ENCODE results near the gene SLC6A18.

Gene SLC6A18, protein sequence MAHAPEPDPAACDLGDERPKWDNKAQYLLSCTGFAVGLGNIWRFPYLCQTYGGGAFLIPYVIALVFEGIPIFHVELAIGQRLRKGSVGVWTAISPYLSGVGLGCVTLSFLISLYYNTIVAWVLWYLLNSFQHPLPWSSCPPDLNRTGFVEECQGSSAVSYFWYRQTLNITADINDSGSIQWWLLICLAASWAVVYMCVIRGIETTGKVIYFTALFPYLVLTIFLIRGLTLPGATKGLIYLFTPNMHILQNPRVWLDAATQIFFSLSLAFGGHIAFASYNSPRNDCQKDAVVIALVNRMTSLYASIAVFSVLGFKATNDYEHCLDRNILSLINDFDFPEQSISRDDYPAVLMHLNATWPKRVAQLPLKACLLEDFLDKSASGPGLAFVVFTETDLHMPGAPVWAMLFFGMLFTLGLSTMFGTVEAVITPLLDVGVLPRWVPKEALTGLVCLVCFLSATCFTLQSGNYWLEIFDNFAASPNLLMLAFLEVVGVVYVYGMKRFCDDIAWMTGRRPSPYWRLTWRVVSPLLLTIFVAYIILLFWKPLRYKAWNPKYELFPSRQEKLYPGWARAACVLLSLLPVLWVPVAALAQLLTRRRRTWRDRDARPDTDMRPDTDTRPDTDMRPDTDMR

DNA sequence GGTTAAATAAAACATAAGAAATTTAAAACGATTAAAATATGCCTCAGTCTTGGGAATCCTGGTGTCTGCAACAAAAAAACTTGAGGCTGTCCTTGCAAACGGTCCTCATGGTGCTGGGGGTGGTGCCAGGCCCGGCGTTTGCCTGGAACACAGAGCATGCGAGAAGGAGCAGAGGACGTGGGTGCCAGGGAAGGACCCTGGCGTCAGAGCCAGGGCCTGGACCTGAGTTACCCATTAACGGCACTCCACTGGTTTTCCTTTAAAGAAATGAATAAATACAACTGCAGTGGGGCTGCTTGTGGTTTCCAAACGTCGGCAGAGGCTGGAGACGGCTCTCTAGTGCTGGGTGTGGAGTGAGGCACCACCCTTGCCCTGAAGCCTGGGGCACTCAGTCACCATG lies at the start of gene SLC6A18:
Gene SLC6A18, plus strand, starts transcription at position 301 of the 400 bp plus-strand sequence. Its CDS starts 97 bp downstream, at position 398.
- DNase-seq = no peak

DNA sequence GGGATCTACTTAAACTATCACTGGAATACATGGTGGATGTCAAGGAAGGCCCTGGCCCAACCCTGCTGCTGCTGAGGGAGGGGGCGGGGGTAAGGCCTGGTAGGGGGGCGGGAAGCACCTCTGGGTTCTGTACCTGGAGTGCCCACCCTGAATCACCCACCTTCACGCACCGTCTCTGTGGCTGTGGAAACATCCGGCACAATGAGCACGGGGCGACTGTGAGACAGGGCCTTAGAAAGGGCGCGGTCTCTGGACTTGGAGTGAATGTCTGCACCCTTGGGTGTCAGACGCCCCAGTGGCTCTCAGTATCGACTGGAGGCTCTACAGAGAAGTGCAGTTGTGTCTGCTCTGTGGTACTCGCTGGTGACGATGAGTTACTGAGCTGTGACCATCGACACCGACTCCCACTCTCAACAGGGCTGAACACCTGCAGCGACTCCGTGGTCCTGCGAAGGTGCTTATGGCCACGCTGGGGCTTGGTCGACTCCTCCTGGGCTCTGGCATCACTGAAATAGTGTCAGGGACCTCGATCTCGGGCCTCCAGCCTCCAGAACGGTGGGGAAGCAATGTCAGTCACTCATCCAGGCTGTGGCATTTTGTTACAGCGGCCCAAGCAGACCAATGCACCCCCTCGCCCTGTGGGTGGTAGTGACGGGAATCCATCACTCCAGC lies 49.2 kb upstream of the SLC6A18 start:
- no peak for DNase-seq

DNA sequence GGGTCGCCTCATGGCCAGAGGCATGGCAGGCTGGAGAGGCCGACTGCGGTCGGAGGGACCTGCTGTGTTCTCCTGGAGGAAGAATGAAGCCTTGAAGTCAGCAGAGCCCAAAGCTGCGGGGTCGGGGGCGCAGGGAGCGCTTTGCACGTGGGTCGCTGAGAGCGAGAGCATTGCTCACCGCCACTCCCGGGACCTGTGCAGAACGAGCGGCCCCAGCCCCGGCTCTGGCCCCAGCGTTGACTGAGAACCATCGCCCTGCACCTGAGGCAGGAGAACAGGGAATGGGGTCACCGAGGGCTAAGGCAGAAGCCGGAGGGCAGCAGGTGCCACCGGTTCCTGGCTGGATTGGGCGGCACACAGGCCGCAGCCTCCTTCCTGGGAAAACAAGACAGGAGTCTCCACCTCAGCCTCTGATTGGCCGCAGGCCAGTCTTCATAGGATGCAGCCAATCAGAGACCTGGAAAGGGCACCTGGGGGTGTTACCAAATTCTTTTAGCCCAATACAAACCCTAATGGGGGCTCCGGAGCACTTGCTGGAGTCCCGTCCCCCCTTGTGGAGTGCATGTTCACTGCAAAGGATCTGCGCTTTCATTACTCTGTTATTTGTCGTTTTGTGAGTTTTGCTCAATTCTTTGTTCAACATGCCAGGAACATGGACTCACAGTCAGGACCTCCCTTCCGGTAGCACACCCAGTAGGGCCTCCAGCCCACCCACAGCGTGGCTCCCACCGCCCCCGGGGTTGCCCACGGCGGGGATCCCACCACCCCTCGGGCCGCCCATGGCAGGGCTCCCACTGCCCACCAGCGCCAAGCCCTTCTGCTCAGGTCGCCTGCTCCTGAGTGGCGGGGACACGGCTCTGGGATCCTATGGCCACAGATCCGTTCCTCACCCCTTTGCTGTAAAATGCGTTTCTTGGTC lies 48.4 kb upstream of the SLC6A18 start:
- no peak for DNase-seq

DNA sequence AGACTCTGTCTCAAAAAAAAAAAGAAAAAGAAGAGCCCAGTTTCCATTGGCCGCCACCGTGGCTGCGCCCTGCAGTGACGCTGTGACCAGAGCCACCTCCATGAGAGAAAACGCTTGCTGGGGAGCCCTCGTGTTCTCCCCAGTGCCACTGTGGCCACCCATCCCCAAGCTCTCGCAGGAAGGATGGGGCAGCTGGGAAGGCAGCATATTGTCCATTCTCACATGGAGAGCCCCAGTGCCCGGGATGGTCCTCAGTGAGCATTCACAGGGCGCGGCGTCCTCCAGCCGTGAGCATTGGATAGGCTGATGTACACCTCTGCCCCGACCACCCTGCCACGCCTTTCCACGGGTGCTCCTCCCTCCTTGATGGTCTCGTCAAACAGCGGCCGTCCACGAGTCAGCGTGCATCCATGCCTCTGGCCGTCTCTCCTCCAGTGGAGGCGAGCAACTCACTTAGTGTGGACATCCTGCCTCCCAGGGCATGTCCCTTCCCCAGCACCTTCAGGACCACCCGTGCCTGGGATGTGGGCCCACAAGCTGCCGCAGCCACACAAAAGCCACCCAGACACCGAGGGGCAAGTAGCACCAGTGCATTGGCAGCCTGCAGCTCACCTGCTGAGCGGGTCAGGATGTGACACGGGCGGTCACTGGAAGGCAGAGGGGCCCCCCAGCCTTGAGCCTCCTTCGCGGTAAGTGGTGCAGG lies 47.2 kb upstream of the SLC6A18 start:
- DNase-seq = no peak

DNA sequence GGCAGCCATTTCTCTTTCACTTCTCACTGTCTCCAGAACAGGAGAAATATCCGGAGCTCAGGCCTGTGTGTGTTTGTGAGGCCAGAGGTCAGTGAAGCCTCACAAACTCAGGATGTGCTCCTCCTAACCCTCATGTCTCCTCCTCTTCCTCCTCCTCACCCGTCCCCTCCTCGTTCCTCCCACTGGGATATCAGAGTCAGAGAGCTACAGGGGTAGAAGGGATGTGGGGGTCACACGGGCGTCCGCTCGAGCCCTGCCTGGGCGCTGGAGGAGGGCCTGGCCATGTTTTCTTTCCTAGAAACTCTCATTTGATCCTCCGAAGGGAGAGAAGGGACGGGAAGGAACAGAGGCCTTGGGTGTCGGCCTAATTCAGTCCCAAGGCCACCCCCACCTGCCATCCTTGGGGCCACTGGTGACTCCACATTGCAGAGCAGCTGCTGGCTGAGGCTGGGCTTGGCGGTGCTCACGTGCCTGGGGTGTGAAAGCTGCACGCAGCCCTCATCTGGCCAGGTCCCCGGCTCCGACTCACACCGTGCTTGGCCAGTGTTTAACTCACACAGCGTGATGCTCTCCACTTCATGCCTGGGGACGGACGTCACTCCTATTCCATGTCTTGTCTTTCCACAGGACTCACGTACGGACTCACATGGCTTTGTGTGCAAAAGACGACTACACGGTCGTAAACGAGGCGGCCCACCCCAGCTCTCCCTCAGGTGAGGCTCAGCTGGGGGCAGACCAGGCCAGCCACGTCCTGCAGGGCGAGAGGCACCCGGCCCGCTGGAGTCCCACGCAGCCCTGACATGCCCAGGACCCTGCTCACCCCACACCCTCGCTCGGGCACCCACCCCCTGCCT lies 46.4 kb upstream of the SLC6A18 start:
- DNase-seq = no peak

DNA sequence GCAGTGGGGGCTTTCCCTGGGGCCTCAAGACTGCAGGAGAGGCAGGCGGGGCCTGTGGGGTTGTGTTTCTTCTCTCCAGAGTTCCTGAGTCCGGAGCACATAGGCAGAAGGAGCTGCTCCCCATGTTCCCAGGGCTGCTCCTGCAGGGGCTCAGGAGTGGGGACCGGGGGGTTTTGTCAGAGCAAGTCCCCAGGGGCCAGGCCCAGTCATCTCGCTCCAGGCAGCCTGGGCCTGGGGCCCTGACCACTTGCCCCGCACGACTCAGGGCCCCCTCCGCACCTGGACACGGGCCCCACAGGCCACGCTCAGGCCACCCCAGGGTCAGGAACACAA lies 45.8 kb upstream of the SLC6A18 start:
- DNase-seq = no peak

DNA sequence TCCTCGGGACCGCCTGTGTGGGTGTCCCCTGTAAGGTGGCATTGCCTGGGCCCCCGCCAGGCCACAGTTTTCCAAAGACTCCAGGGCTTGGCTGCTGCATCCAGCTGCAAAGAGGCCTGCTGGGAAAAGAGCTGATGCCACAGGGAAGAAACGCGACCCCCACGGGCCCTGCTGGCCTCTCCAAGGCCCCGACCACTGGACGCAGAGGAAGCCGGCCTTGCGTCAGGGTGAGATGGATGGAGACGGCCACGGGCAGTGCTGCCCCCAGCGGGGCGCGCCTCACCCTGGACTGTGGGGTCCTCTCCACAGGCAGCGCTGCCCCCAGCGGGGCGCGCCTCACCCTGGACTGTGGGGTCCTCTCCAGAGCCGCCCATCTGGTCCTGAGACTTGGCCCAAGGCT lies 45.1 kb upstream of the SLC6A18 start:
- DNase-seq = no peak

DNA sequence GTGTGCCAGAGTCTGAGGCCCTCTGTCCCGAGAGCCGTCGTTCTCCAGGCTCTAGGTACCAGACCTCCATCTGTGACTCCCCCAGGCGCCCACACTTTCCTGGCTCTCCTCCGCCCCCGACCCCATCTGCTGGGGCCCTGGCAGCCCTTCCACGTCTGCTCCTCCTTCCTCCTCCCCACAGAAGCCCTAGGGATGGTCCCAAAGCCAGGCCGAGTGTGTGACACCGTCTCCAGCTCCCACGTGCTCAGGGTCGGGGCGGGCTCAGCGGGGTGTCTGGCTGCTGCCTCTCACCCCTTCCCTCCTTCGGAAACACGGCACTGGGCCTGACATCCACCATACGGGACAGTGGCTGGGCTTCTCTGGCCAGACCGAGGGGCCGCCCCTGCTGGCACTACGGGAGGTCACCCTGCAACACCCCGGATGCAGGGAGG lies 44.3 kb upstream of the SLC6A18 start:
- no peak for DNase-seq

DNA sequence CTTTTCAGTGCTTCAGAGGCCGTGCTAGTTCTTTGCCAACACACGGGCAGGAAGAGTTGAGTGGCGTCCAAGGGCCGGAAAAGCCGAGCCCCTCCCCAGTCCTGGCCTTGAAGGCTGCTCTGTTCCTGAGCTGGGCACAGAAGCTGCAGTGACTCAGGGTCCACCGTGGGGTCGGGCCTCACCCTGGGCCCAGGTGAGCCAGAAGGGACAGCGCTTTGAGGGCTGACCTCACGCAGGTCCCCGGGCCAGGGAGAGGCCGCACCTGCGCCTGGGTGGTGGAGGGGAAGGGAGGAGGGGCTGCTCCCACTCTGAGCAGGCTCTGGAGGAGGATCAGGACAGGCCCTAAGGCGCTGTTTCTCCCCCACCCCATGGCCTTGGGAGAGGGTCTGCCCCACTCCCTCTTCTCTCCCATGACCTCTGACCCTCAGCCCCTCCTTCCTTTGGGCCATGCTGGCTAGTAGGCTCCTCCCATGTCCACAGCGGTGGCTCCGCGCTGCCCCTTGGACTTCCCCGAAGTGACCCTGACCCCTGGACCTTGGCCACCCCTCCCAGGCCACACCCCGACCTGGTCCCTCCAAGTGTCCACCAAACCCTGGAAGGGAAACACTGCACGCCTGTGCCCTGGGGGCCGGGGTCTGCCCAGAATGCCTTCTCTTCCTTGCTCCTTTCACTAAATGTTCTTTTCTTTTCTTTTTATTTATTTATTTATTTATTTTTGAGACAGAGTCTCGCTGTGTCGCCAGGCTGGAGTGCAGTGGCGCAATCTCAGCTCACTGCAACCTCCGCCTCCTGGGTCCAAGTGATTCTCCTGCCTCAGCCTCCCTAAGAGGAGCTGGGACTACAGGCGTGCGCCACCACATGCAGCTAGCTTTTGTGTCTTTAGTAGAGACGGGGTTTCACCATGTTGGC lies 43.5 kb upstream of the SLC6A18 start:
- DNase-seq = no peak

DNA sequence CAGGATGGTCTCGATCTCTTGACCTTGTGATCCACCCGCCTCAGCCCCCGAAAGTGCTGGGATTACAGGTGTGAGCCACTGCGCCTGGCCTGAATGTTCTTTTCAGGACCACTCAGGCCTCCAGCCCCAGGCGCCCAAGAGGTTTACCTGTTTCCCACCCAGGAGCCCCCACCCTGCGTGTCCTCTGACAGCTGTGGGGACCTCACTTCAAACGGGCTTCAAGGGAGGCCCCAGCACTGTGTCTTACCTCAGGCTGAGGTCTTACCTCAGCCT lies 42.9 kb upstream of the SLC6A18 start:
- no peak for DNase-seq

DNA sequence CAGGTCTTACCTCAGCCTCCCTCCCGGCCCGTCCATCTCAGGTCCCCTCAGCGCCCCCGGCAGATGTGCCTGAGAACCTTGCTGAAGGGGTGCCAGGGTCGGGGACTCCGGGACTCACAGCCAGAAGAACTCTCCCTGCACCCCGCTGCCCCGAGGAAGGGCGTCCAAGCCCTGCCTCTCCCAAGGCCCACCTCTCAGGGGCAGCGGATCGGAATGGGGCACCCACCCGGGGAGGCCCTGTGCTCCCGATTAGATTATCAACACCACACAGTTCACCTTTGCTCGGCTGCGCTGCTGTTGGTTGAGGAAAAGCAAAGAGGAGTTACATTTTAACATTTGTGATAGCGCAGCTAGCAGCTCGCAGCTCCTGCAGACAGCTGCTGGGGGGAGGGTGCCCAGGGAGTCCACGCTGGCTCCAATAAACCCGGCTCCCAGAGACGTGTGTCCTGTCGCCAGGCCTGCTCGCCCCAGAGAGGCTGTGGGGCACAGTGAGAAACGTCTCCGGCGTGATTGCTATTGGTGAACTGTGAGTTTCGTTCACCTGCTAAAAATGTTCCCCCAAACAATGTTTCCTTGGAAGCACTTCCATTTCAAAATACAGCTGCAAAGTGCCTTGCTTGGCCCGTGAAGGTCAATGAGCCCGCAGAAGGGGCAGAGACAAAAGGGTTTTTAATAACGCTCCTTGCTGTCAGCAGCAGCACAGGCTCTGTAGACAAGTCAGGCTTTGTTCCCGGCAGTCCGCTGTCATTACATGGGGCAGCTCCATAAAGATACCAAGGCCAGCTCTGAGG lies 42.4 kb upstream of the SLC6A18 start:
- no peak for DNase-seq

DNA sequence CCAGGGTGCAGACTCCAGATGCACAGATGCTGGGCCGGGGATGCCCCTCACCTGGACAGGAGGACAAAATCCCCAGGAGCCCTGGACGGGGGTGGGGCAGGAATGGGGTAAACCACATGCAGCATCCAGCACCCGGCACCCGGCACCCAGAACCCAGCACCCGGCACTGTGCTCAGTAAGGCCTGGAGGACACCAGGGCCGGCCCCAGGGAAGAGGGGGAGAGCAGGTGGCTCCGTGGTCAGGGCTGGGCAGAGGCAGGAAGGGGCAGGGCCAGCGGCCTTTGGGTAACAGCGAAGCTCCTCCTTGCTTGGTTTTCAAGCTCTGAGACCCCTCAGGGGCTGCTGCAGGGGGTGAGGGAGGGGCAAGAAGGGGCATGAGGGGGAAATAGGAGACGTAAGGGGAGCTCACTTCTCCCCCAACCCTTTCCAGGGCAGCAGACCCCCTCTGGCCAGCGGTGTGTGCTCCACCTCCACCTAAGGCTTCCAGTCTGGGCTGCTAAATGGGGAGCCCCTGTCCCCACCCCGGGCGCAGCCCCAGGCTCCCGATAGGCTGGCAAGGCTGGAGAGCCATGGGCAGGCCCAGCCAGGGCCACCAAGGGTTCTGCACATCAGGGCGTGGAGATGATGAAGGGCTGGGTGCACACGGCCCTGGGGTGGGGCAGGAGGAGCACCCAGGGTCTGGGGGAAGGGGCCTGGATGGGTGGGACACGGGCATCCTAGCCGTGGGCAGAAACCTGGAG lies 41.6 kb upstream of the SLC6A18 start:
- DNase-seq = no peak

DNA sequence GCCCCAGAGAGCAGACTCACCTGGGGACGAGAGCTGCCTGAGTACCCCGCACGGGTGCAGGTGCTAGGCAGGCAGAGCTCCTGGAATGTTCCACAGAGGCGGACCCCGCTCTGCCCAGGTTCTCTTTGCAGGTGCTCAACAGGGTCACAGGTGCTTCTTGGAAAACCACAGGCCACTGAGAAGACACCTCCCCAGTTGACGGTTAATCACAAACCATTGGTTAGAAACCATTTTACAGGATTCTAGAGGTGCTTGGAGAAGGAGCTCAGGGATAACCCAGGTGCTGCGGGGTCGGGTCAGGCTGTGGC lies 41.1 kb upstream of the SLC6A18 start:
- no peak for DNase-seq

DNA sequence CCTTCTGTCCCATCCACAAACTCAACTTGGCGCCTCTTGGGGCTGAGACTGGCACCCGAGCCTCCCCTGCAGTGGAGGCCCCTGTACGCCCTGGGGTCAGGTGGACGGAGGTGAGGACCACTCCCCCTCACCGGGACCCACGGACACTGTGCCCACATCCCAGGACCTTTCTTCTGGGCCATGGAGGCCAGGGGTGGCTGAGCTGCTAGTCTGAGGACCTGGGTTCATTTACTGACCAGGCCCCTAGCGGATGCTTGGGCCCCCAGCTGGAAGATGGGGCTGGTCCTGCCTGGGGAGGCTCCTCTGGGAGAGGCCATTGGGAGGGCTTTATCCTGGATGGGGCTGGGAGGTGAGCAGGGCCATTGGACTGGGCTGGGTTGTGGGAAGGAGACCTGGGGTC lies 40.7 kb upstream of the SLC6A18 start:
- no peak for DNase-seq

DNA sequence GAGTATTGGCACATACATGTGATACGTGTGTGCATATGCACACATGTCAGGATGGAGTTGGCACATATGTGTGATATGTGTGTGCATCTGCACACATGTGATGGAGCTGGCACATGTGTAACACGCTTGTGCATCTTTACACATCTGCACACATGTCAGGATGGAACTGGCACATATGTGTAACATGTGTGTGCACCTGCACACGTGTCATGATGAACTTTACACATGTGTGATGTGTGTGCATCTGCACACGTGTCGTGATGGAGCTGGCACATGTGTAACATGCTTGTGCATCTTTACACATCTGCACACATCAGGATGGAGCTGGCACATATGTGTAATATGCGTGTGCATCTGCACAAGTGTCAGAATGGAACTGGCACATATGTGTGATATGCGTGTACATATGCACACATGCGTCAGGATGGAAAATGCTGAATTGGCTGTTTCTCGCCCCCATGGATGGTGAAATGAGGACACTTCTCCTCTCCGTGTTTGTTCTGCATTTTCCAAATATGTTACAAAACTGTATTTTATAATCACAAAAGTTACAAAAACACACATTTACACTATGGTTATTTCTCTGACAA lies 40.0 kb upstream of the SLC6A18 start:
- no peak for DNase-seq

DNA sequence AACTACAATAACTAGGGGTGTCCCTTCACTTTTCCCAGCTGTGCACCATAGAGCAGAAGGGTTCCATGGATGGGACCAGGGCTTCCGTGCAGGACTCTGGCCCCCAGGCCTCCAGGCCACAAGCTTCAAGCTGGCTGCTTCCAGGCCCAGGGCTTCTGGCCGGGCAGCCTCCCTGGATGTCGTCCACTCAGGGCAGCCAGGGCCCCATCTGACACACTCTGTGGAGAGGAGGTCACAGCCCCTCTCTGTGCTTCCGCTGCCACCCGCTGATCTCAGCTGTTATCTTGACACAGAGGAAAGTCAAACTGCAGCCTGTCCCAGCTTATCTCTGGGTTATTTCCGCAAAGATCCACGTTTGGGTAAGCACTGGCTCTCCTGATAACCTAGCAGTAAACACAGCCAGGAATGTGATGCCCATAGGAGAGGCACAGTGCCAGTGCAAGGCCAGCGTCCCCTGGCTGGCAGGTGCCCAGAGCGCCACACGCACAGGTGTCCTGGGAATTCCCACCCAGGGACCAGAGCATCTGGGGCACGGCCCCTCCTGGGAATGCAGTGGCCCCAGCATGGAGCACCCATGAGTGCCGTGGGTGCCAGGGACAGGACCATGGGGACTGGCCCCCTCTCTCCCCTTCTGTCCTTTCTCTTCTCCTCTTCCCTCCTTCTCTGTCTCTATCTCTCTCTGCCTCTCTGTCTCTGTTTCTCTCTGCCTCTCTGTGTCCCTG lies 39.4 kb upstream of the SLC6A18 start:
- no peak for DNase-seq

DNA sequence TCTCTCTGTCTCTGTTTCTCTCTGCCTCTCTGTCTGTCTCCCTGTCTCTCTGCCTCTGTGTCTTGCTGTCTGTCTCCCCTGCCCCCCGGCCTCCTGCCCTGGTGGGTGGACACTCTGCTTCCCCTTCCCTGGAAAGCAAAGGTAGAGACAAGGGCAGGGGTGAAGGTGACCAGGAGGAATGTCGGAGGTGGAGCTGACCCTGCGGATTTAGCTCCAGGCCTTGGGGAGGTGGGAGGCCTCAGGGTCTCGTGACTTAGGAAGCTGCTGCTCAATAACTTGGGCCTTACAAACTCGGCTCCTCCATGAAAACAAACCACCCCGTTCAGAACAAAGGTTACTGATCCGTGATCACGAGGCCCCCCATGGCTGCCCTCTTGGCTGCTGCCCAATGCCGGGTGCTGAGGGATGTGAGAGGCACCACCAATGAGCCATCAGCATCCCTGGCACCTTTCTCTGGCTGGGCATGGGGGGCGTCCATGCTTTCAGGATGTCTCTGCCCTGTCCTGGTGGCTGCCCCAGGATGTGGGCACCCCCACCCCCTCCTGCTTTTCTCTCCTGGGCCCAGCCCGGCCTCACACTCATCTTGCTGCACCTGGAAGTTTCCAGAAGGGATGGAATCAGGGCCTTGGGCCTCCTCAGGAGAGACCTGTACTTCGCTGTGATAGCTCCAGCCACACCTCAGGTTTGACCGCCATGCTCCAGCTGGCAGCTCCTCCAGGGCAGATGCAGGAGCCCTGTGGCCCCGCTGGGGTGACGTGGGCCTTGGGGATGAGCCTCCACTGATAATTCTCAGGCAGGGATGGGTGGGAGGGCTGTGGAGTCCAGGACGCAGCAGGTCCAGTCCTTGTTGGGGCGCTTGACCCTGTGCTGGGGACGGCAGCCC lies 38.6 kb upstream of the SLC6A18 start:
- DNase-seq = no peak
